Measurements from ENCODE around the gene TMOD3. TPM values are rescaled to one million over a fixed set of nuclear protein-coding genes. Genes with fewer than 3 reads are reported as not detected.

The TMOD3 gene
- total and polyA plus RNA-seq, 10 donors, result 8.9 to 65.5 (median 39.2) TPM

GRCh38 chr15:51878446-51879386, 49.3 kb downstream of the TMOD3 start:
- TF ChIP-seq POLR2AphosphoS5 (IDR thresholded peaks at IDR 0.05) (no peak), POLR2A (IDR thresholded peaks at IDR 0.05) (no peak), CTCF (IDR thresholded peaks at IDR 0.05 in 8 of 11, conservative IDR thresholded peaks at IDR 0.05 in 3 of 11) (no peak)
- H3K9me3 ChIP-seq, result no peaks in the 10 kb centered on the region
- H3K36me3 ChIP-seq, result peaks cover 0 to 52% (median 7%) of the 10 kb centered on the region in 6 donors
- peaks cover 0 to 35% (median 4%) of the 10 kb centered on the region in 6 donors for H3K4me1 ChIP-seq
- intact Hi-C loops (cut with DNase I; ENCODE audit: low total_unique reads), result no loop called here
- H3K4me3 ChIP-seq, result no peak overlapping the region
- no peaks in the 10 kb centered on the region for H3K27me3 ChIP-seq (replicated peaks in 1 of 7)
- H3K27ac ChIP-seq, result peak overlapping the region; percentile 14 to 66 (median 42)
- WGBS, 5 donors, result 25 to 55% (median 44%) methylated on average over 1 of the region's 1 CpG
- no peak for DNase-seq

- Histone ChIP-seq H3K9me3 (no peaks in the 10 kb centered on the region), H3K4me1 (peaks cover 3 to 42% (median 9%) of the 10 kb centered on the region in 6 donors), H3K36me3 (peaks cover 0 to 44% (median 5%) of the 10 kb centered on the region in 6 donors), H3K27me3 (replicated peaks in 1 of 7) (no peaks in the 10 kb centered on the region), H3K4me3 (no peak overlapping the region), H3K27ac (peak overlapping the region in 7 of 8 donors; percentile 14 to 66 (median 43))
- DNase-seq, result no peak
- WGBS, 5 donors, result 38 to 62% (median 58%) methylated on average over 1 of the region's 1 CpG
- intact Hi-C loops (cut with DNase I; ENCODE audit: low total_unique reads), result no loop called here
- TF ChIP-seq CTCF (IDR thresholded peaks at IDR 0.05 in 8 of 11, conservative IDR thresholded peaks at IDR 0.05 in 3 of 11) (no peak), POLR2AphosphoS5 (IDR thresholded peaks at IDR 0.05) (no peak), POLR2A (IDR thresholded peaks at IDR 0.05) (no peak)
Measured at GRCh38 chr15:51879555-51879954, 50.1 kb downstream of the TMOD3 start.

GRCh38 chr15:51883271-51883837, 53.9 kb downstream of the TMOD3 start:
- Histone ChIP-seq H3K27me3 (replicated peaks in 1 of 7) (no peaks in the 10 kb centered on the region), H3K9me3 (peaks cover 0 to 4% (median 0%) of the 10 kb centered on the region in 8 donors), H3K27ac (no peak overlapping the region), H3K4me1 (peaks cover 2 to 44% (median 9%) of the 10 kb centered on the region in 6 donors), H3K36me3 (peaks cover 0 to 34% (median 0%) of the 10 kb centered on the region in 6 donors), H3K4me3 (no peak overlapping the region)
- no peak for TF ChIP-seq POLR2A (IDR thresholded peaks at IDR 0.05)
- TF ChIP-seq POLR2AphosphoS5 (IDR thresholded peaks at IDR 0.05), result no peak
- no peak for TF ChIP-seq CTCF (IDR thresholded peaks at IDR 0.05 in 8 of 11, conservative IDR thresholded peaks at IDR 0.05 in 3 of 11)
- DNase-seq, result no peak
- 78 to 95% (median 88%) methylated on average over 2 of the region's 2 CpGs for WGBS, 5 donors
- intact Hi-C loops (cut with DNase I; ENCODE audit: low total_unique reads), result no loop called here

GRCh38 chr15:51884041-51884440, 54.6 kb downstream of the TMOD3 start:
- 88 to 100% (median 94%) methylated on average over 1 of the region's 1 CpG for WGBS, 5 donors
- intact Hi-C loops (cut with DNase I; ENCODE audit: low total_unique reads), result no loop called here
- no peak for DNase-seq
- no peaks in the 10 kb centered on the region for H3K27me3 ChIP-seq (replicated peaks in 1 of 7)
- no peak overlapping the region for H3K4me3 ChIP-seq
- TF ChIP-seq CTCF (IDR thresholded peaks at IDR 0.05 in 8 of 11, conservative IDR thresholded peaks at IDR 0.05 in 3 of 11) (no peak), POLR2AphosphoS5 (IDR thresholded peaks at IDR 0.05) (no peak), POLR2A (IDR thresholded peaks at IDR 0.05) (no peak)
- peaks cover 0 to 42% (median 9%) of the 10 kb centered on the region in 6 donors for H3K4me1 ChIP-seq
- peaks cover 0 to 36% (median 0%) of the 10 kb centered on the region in 6 donors for H3K36me3 ChIP-seq
- peak overlapping the region in 1 of 8 donors; percentile 2 for H3K27ac ChIP-seq
- H3K9me3 ChIP-seq, result peaks cover 0 to 4% (median 0%) of the 10 kb centered on the region in 8 donors

All from spleen (tissue), 11 donors.